ENCODE results near the gene MYO3B.
"Not testable (repeated sequence)": the region's sequence is repeated elsewhere in the genome, so short reads cannot be mapped to it uniquely, and the experiment has no call there.

MYO3B gene

DNA sequence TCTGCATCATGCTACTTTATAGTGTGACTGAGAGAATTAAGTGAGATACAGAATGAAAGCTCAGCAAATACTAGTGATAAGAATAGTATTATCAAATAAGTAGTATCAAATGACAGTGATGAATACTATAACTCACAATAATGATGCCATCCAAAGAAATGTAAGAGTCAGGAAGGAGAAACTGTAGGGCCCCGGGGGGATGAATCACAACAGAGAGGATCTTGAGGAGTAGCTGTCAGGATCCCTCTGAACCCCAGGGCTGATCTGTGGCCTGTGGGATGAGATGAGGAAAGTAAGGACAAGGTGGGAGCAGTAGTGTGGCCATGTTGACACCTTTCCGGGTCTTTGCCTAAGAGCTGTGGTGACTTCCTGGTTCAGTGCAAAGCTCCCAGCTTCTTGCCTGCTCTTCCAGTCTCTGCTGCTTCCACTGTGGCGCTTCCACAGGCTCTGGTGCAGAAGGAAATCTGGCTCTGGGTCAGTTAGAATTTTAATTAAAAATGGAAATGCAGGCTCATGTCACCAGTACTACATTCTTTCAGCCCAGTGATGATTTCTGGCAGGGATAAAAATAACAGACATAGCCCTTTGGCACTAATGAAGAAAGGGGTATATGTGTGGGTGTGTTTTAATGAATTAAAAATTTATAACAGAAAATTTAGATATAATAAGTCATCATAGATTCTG is 166.9 kb downstream of the MYO3B start:
- no peak for DNase-seq

DNA sequence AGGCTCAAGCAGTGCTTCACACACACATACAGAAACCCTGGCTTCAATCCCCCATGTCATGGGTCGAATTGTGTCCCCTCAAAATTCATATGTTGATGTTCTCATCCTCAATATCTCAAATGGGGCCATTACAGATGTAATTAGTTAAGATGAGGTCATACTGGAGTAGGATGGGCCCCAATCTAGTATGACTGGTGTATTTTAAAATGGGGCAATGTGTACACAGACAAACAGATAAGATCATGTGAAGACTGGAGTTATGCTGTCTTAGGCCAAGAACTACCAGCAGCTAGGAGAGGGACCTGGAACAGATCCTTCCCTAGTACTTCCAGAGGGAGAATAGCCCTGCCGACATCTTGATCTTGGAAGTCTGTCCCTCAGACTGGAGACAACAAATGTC is 167.7 kb downstream of the MYO3B start:
- no peak for DNase-seq

DNA sequence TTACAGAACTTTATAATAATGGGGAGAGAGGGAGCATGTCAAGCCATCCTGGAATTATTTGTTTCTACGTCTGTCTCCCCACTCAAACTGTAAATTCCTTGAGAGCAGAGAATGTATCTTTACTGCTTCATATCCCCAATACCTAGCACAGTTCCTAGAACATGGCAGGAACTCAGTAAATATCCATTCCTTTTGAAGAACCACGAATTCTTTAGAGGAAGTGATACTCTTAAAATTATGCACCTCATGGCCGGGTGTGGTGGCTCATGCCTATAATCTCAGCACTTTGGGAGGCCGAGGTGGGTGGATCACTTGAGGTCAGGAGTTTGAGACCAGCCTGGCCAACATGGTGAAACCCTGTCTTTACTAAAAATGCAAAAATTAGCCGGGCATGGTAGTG is 171.3 kb downstream of the MYO3B start:
- not testable (repeated sequence) for DNase-seq

DNA sequence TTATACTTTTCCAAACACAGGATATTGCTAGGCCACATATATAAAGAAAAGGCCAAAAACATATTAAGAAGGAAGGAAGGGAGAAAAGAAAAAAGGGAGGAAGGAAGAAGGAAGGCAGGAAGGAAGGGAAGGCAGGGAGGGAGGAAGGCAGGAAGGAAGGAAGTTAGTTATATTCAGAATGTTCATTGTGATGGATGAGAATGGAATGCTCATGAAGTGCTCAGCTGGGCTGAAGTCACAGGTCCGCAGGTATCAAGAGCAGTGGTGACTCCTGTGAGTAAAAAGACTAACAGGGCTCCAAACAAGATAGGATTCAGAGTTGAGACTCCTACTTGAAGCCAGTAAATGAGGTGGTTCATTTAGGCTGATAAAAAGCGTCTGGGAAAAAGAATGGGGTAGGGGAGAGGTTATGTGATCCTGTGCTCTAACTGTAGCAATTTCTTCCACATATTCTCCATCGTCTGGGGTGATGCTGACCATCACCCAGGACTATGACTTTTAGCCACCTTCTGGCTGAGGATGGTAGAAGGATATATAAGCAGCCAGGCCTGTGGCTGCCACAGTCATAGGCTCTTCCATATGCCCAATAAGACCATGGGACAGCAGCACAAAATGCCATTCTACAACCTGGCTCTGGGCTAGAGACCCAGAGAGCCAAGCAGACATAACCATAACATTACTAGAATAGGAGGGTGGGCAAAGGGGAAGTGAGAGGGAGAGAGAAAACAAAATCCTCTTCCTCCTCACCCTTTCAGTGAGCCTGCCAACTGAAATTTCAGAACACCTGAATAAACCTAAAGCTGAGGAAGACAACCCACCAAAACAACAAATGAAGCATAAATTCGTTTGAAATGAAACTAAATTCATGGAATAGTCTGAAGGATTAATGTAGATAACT is 173.2 kb downstream of the MYO3B start:
- no peak for DNase-seq

DNA sequence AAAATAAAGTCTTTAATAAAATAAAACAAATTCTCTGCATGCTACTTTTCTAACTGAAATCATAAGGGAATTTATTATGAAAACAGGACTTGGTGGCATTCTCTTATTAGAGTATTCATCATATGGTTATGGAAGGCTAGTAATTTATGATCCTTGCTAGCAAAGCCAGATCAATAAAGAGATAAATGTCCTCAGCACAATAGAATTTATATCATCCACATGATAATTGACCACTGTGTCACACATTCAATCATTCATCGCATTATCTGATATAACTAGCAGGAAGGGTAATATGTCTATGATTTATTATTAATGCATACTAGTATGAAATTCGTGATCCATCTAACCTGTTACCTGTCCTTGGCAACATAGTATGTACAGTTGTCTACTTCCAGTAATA is 175.8 kb downstream of the MYO3B start:
- no peak for DNase-seq

DNA sequence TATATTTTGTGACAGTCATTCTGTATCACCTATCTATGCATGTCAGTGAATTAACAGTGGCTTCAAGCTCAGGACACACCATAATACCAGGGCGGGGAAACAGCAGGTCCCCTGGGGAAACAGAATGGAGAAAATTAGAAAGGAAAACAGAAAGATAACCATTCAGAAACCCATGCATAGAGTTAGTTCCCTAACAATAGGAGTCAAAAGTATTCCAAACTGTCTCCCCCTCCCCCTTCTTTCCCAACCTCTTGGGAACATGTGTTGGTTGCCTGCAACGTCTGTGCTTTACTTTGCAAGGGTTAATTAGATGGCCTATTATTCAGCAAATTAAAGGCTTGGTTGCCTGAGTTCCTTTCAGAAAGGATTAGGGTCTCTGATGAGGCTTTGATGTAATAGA is 176.4 kb downstream of the MYO3B start:
- DNase-seq: no peak

DNA sequence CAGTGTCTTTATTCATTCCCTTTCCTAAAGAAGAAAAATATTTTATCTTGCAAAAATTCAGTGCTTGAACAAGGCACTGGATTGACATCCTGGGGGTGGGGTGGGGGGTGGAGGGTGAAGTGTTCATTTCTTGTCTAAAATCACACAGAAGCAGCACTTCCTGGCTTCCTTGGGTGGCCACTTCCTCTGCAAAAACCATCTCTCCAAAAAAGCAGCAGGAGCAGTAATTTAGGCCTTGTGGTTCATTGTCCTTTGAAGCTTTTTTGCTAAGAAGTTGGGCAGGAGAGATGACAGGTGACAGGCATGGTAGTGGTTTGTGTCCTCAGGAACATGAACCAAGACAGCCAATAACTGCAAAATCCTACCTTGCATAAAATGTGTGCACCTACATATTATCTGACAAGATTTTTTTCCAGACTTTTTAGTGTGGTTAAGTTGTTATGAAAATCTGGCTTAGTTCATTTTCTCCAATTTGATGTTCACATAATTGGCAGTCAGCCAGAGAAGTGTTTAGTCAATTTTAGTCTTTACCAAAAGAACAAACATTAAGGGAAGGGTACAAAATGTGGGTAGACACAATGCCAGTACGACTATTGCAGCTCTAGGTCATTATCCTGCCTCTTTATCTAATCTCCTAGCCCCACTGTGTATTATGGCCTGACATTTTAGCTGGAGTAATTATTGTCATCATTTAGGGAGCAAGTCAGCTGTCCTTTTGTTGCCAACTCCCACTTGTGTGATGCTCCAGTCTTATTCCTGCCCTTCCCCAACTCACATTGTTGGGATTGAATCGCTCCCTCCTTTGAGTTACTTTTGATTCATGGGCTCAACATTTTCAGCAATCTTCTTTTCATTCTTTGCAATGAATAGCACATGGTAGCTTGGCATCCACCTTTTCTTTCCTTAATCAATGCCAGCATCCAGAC is 177.2 kb downstream of the MYO3B start:
- DNase-seq: no peak

DNA sequence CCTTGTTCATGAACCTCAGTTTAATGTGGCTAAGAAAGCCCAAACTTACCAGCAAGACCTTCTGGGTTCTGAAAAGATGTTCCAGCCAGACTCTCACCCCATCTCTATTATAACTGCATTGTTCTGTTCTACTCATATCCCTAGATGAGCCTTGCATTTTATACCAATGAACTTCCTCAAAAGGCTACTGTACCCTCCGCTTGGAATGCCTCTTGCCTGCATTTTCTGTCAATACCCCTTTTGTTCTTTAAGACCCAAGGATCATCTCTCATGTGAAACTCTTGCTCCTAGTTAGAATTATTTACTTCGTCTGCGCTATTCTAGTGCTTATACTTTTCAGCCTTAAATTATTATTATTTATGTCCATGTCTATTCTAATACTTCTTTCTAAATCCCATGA is 181.5 kb downstream of the MYO3B start:
- DNase-seq: no peak

DNA sequence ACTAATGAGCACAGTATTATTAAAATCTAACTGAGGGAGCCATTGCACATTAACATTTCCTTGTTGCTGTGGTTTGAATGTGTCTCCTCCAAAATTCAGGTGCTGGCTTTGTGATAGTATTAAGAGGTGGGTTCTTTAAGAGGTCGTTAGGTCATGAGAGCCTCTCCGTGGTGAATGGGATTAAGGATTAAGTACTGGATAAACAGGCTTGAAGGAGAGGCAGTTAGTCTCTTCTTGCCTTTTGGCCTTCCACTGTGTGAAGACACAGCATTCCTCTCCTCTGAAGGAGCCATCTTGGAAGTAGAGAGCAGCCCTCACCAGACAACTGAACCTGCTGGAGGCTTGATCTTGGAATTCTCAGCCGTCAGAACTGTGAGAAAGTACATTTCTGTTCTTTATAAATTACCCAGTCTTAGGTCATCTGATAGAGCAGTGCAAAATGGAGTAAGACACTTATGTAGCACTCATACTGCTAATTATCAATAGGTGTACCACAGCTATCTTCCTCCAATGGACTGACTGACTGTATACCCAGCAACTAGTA is 182.7 kb downstream of the MYO3B start:
- no peak for DNase-seq

DNA sequence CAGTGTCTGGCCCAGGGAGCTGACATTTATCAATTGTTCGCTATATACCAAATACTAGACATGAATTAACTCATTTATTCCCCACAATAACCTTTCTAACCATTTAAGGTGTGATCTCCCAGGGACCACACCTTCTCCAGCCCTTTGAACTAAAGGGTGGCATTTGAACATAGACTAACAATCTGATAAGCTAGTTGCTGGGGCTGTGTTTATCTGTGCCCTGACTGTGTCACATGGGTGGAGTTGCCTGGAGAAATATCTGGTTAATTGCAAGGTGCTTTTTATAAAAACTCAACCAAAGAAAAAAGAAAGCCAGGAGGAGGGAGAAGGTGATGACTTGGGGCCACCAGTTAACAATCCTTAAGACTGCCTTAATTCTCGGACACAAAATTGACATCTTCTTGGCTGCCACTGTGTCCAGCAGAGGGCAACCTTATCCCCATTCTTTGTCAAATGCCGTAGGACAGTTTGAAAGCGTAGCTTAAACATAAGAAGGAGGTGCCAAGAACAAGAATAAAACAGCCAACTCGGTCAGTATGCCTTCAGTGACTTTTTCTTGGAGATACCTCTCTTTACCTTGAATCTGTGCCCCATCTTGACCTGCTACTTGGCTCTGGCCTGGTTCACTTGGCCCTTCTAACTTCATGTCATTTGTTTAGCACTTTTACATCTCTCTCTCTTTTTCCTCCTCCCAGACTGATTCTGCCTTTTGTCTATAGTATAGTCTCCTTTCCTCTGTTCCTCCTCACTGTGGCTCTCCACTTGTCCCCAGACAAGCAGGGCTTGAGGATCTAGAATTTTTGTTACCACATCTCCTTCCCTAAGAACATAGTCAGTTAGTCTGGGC is 183.4 kb downstream of the MYO3B start:
- peak; percentile 41 for DNase-seq

DNA sequence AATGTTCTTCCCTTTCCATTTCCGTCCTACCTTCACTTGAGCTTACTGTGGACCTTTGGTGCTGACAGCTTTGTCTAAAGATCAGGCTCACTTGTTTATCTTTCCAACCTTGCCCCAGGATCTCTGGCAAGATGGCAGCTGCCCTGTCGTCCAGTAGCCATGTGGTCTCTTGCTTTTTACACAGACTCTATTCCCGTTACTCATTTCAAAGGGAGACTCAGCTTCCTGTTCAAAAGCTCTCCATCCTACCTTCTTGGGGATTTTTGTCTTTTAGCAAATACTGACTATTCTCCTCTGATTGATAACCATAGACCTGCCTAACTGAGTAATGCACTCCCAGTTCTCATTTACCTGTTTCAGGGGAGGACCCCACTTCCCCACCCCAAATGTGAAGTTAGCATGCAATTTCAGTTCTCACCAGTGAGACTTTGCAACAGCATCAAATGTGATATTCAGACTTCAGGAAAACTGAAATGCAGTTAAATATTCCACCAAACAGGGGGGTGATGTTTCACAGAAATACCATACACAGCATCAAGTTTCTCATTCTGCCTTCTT is 184.4 kb downstream of the MYO3B start:
- no peak for DNase-seq

DNA sequence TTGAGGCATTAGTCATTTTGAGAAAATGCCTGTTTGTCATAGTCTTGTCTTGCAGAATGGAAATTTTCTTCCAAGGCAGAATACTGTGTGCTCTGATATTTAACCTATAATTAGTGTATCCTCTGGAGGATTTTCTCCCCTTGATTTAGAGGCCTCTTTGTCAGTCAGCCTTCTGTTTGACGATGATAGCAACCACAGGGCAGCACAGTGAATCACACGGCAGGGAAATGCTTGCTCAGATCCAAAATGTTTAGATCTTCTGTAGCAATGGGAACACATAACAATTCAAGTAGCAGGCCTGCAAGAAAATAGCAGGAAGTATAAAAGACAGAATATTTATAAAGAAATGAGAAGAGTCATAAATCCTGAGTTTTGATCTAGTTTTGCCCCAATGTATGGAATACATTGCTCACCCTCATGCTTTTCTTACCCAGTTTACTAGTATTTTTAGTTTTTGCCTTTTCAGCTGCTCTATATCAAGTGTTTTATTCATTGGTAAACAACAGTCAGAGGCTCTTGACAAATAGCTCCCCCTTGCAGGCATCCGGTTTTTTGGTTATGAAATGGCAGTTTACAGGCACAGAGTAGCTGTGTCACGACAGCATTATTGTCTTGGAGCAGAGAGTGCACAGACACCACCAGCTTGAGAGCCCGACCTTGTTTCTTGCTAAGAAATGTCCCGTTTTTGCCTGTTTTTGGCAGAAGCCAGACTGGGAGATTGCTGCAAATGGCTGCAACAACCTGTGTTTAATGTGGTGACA is 185.1 kb downstream of the MYO3B start:
- DNase-seq: no peak

DNA sequence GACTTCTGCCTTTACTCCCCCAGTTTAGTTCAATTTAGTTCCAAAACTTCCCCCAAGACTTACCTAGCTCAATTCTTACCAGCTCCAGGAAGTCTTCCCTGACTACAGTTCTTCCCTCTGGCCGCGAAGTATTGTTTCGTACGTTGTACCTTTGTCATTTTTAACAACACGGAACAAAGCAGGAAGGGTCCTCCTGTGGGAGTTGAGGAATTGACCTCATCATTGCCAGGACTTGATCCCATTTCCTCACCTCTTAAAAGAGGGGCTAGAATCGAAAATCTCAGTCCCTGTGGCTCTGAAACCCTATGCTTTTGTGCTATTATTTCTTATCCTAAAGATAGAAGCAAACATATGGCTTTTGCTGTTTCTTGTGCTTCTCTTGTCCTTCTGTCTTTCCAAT is 187.1 kb downstream of the MYO3B start:
- no peak for DNase-seq

DNA sequence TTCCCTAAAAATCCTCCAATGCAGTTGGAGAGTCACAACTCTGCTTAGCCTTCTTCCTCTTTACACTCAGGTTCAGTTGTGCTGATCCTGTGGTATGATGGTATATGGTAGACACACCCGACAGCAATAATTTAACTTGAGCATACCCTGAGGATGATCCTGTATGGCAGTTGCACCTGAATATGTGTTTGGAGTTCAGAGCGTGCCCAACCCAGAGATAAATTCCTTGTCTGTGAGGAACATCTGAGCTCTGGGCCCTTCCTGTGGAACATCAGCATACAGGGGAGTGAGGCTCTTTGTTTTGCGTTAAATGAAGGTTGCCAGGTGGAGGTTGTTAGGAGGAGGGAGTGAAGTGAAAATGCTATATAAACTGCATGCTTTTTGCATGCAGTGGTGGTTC is 187.7 kb downstream of the MYO3B start:
- DNase-seq: no peak

DNA sequence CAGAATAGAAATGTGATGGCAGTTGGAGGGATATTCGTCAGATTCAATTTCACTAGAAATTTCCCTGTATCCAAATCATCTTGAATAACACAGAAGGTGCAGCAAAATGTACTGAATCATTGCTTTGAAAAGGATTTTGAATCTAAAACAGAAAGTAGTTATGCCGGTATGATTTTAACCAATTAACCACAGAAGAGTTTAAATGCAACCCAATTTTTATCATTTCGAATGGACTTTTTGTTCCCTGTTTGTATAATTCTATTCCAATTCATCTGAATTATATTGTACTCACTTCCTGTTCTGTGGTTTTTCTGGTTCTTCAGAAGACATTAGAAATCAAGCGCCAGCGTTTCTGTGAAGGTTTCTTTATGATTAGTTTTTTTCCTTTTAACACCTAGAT is 190.4 kb downstream of the MYO3B start:
- no peak for DNase-seq

DNA sequence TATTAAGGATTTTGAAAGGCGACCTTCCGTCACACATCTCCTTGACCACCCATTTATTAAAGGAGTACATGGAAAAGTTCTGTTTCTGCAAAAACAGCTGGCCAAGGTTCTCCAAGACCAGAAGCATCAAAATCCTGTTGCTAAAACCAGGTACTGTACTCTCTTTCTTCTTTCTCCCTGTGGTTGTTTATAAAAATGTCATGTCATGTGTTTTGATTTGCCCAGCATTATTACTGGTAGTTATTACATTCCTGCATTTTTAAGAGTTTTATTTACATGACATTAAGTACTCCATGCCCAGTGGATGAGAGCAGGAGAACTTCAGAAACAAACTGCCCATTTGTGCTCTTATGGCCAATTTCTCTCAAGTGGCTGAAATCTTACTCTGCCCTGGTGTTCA is 191.3 kb downstream of the MYO3B start:
- no peak for DNase-seq

DNA sequence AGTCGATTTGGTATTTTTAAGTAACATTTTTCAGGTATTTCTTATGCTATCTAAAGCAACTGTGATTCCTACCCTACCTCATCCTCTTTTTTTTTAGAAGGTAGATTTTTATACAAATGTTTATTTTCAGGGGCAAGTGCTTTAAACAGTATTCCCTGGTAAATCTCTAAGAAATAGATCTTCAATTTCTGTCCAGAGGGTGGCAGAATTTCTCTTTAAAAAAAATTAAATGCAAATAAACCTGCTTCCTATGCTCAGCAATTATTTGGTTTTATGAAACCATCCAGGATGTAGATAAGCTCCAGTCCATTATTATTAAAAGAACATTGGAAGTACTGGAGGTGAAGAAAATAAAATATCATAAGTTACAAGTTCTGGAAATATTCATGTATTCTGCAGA is 191.9 kb downstream of the MYO3B start:
- DNase-seq: no peak

DNA sequence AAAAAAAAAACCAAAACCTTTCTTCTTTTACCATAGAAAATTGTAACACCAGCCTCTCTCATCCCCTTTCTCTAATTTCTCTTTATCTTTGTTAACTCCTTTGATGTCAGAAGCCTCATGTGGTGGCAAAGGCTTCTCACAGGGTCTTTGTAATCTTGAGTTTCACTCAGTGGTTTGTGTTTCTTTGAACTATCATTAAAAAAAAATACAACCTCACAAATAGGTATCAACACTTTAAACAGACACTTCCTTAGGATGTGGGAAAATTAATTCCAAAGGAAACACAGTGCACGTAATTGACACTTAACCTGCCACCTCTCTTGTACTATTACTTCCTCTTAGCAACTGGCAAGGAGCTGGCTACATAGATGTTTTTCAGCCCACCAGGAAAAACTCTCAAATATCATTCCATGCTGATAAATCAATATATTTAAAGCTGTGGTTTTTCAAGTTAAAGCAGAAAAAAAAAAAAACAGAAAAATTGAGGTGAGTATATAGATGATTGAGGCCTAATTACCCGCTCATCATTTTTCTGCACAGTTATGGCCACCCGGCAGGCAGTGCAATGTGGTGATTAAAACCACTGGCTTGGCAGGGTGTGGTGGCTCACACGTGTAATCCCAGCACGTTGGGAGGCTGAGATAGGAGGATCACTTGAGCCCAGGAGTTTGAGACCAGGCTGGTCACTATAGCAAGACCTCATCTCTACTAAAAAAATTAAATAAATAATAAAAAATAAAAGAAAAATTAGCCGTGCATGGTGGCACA is 193.5 kb downstream of the MYO3B start:
- DNase-seq: no peak

DNA sequence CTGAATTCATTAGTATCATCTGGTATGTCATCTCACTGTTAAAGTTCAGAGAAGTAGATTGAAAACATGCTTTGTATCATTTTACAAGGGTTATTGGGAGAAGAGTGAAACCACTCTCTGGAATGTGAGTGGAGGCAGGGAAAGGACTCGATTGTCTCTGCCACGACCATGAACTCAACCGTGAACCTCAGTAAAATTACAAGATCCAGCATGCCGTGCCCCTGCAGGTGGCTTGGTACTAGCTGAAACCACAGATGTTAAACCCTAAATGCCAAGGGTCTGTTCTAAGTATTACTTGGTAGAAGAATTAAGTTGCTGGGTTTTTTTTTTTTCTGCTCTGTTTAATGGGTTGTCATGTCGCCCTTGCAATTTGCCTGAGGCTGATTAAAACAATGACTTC is 197.2 kb downstream of the MYO3B start:
- no peak for DNase-seq

All from activated gamma-delta T cell treated with Interleukin-2 at 50 U/mL for 16 hours (primary cell).